WTC11 (cell line): ENCODE data around the gene MPP7. TPM values are rescaled to one million over a fixed set of nuclear protein-coding genes. Genes with fewer than 3 reads are reported as not detected.

Experiments used
- ATAC-seq: fragments of 200-7000 bp; cut with Tn5 transposase; 2 replicates; pipeline ENCODE4 v1.10.0; 2021; ENCODE audit warnings: mild to moderate bottlenecking, moderate library complexity
- CTCF ChIA-PET: fragments of 300-600 bp; sonication (Branson Sonifier 250); formaldehyde crosslinking; loops from one replicate; lab custom pipeline; 2021; ENCODE audit warnings: antibody characterized with exemption; lab: Charles Lee
- POLR2A ChIA-PET: fragments of 350-600 bp; sonication (Branson Sonifier 250); formaldehyde crosslinking; loops from one replicate; lab custom pipeline; 2021; ENCODE audit warnings: antibody characterized with exemption; lab: Charles Lee
- DNase-seq: peaks from one replicate; pipeline ENCODE4 v3.0.0; 2021; ENCODE audit warnings: low spot score
- H3K27ac Mint-ChIP-seq: 2 replicates; pipeline ENCODE4 v1.8.0; 2021; ENCODE audit warnings: mixed read lengths
- H3K27me3 Mint-ChIP-seq: 2 replicates; pipeline ENCODE4 v1.8.0; 2021; ENCODE audit warnings: low read depth, mild to moderate bottlenecking, moderate library complexity, mixed read lengths
- H3K36me3 Mint-ChIP-seq: 2 replicates; pipeline ENCODE4 v1.8.0; 2021; ENCODE audit warnings: mixed read lengths
- H3K4me1 Mint-ChIP-seq: 2 replicates; pipeline ENCODE4 v1.8.0; 2022; ENCODE audit warnings: mixed read lengths
- H3K4me3 Mint-ChIP-seq: 2 replicates; pipeline ENCODE4 v1.8.0; 2021; ENCODE audit warnings: mild to moderate bottlenecking, moderate library complexity, mixed read lengths
- H3K9me3 Mint-ChIP-seq: 2 replicates; pipeline ENCODE4 v1.8.0; 2021; ENCODE audit warnings: mixed read lengths
- ATF1 ChIP-seq: sonication (generic); formaldehyde crosslinking; IDR thresholded peaks from 2 replicates; pipeline ENCODE4 v1.8.1; 2023; ENCODE audit warnings: mild to moderate bottlenecking, moderate library complexity, missing genetic modification reagents
- ATF2 ChIP-seq: sonication (generic); formaldehyde crosslinking; IDR thresholded peaks from 2 replicates; pipeline ENCODE4 v1.8.1; 2022; ENCODE audit warnings: low read depth, missing genetic modification reagents, borderline replicate concordance
- ATF3 ChIP-seq: sonication (generic); formaldehyde crosslinking; conservative IDR thresholded peaks from 2 replicates; pipeline ENCODE4 v1.8.1; 2022; ENCODE audit warnings: mild to moderate bottlenecking, missing genetic modification reagents
- E2F1 ChIP-seq: sonication (generic); formaldehyde crosslinking; IDR thresholded peaks from 2 replicates; pipeline ENCODE4 v1.8.0; 2022; ENCODE audit warnings: mild to moderate bottlenecking, missing genetic modification reagents
- E2F4 ChIP-seq: sonication (generic); formaldehyde crosslinking; IDR thresholded peaks from 2 replicates; pipeline ENCODE4 v1.8.1; 2022; ENCODE audit warnings: low read depth, mild to moderate bottlenecking, moderate library complexity, missing genetic modification reagents, borderline replicate concordance
- ESRRA ChIP-seq: sonication (generic); formaldehyde crosslinking; IDR thresholded peaks from 2 replicates; pipeline ENCODE4 v1.8.1; 2022; ENCODE audit warnings: mild to moderate bottlenecking, missing genetic modification reagents, borderline replicate concordance
- FOXK1 ChIP-seq: sonication (generic); formaldehyde crosslinking; IDR thresholded peaks from 2 replicates; pipeline ENCODE4 v1.8.0; 2022; ENCODE audit warnings: mild to moderate bottlenecking, moderate library complexity, missing genetic modification reagents
- GABPB1 ChIP-seq: sonication (generic); formaldehyde crosslinking; IDR thresholded peaks from 2 replicates; pipeline ENCODE4 v1.8.1; 2023; ENCODE audit warnings: mild to moderate bottlenecking, missing genetic modification reagents
- GRHL2 ChIP-seq: fragments of 250-450 bp; sonication (Bioruptor Pico); IDR thresholded peaks from 2 replicates; pipeline ENCODE4 v1.8.0; 2022; ENCODE audit warnings: mild to moderate bottlenecking, moderate library complexity; ENCODE audit not compliant: insufficient replicate concordance, severe bottlenecking
- GTF2I ChIP-seq: fragments of 250-450 bp; sonication (Bioruptor Pico); conservative IDR thresholded peaks from 2 replicates; pipeline ENCODE4 v1.4.0; 2021; ENCODE audit warnings: mild to moderate bottlenecking
- HMGXB4 ChIP-seq: sonication (generic); formaldehyde crosslinking; IDR thresholded peaks from 2 replicates; pipeline ENCODE4 v1.8.1; 2023; ENCODE audit warnings: mild to moderate bottlenecking, moderate library complexity, missing genetic modification reagents
- JUN ChIP-seq: sonication (generic); formaldehyde crosslinking; IDR thresholded peaks from 2 replicates; pipeline ENCODE4 v1.8.0; 2023; ENCODE audit warnings: mild to moderate bottlenecking, missing genetic modification reagents
- MXD4 ChIP-seq: fragments of 250-450 bp; sonication (Bioruptor Pico); IDR thresholded peaks from 2 replicates; pipeline ENCODE4 v1.8.0; 2021; ENCODE audit warnings: mild to moderate bottlenecking, moderate library complexity, borderline replicate concordance
- MYBL2 ChIP-seq: sonication (generic); formaldehyde crosslinking; IDR thresholded peaks from 2 replicates; pipeline ENCODE4 v1.8.1; 2023; ENCODE audit warnings: mild to moderate bottlenecking, moderate library complexity, missing genetic modification reagents
- PRRX2 ChIP-seq: fragments of 250-450 bp; sonication (Bioruptor Pico); IDR thresholded peaks from 2 replicates; pipeline ENCODE4 v1.8.0; 2021; ENCODE audit warnings: mild to moderate bottlenecking
- RELA ChIP-seq: sonication (generic); formaldehyde crosslinking; IDR thresholded peaks from 2 replicates; pipeline ENCODE4 v1.8.1; 2022; ENCODE audit warnings: missing genetic modification reagents, mild to moderate bottlenecking, borderline replicate concordance
- RORB ChIP-seq: fragments of 250-450 bp; sonication (Bioruptor Pico); IDR thresholded peaks from 2 replicates; pipeline ENCODE4 v1.9.0; 2021; ENCODE audit warnings: mild to moderate bottlenecking
- SMAD4 ChIP-seq: sonication (generic); formaldehyde crosslinking; IDR thresholded peaks from 2 replicates; pipeline ENCODE4 v1.8.0; 2022; ENCODE audit warnings: mild to moderate bottlenecking, missing genetic modification reagents
- ZBTB21 ChIP-seq: sonication (generic); formaldehyde crosslinking; IDR thresholded peaks from 2 replicates; pipeline ENCODE4 v1.8.1; 2023; ENCODE audit warnings: mild to moderate bottlenecking, missing genetic modification reagents, borderline replicate concordance
- ZNF232 ChIP-seq: sonication (generic); formaldehyde crosslinking; IDR thresholded peaks from 2 replicates; pipeline ENCODE4 v1.8.0; 2022; ENCODE audit warnings: mild to moderate bottlenecking, missing genetic modification reagents
- ZNF263 ChIP-seq: sonication (generic); formaldehyde crosslinking; IDR thresholded peaks from 2 replicates; pipeline ENCODE4 v1.8.1; 2022; ENCODE audit warnings: low read depth, mild to moderate bottlenecking, moderate library complexity, missing genetic modification reagents
- ZNF416 ChIP-seq: fragments of 250-450 bp; sonication (Bioruptor Pico); IDR thresholded peaks from 2 replicates; pipeline ENCODE4 v1.9.0; 2021; ENCODE audit warnings: mild to moderate bottlenecking, inconsistent platforms
- ZNF425 ChIP-seq: fragments of 250-450 bp; sonication (Bioruptor Pico); conservative IDR thresholded peaks from 2 replicates; pipeline ENCODE4 v1.9.0; 2021; ENCODE audit warnings: mild to moderate bottlenecking
- ZNF532 ChIP-seq: fragments of 250-450 bp; sonication (Bioruptor Pico); IDR thresholded peaks from 2 replicates; pipeline ENCODE4 v1.9.0; 2021; ENCODE audit warnings: mild to moderate bottlenecking, borderline replicate concordance
- total RNA-seq: library from RNA; stranded (reverse); gene quantifications from 3 replicates; pipeline ENCODE4 v1.2.3, GENCODE V29; 2021

MPP7 gene
- total RNA-seq, 1 experiment from 2014 or later, result 9.1 TPM

GRCh38 chr10:28304032-28304571, 1.2 kb upstream of the MPP7 start (continued):
- TF ChIP-seq ATF2, result no peak
- TF ChIP-seq MYBL2 (CRISPR knock-in tag), result no peak
- TF ChIP-seq SMAD4 (CRISPR knock-in tag), result no peak
- TF ChIP-seq E2F1 (CRISPR knock-in tag), result no peak
- no peak for TF ChIP-seq ZBTB21 (CRISPR knock-in tag)
- TF ChIP-seq PRRX2, result no peak
- TF ChIP-seq ZNF263 (CRISPR knock-in tag), result no peak
- TF ChIP-seq ATF3 (CRISPR knock-in tag), result no peak
- no peak for TF ChIP-seq JUN (CRISPR knock-in tag)
- no peak for TF ChIP-seq ZNF232 (CRISPR knock-in tag)
- no peak for TF ChIP-seq ZNF532 (CRISPR knock-in tag)

GRCh38 chr10:28302012-28302637, 739 bp downstream of the MPP7 start:
- H3K36me3 Mint-ChIP-seq, result no peaks in the 10 kb centered on the region
- H3K27ac Mint-ChIP-seq, result 0 out of 2 replicates have a peak overlapping the region, but pooled peaks have one; percentile 37
- H3K4me3 Mint-ChIP-seq, result peak overlapping the region; percentile 81
- peaks cover 30% of the 10 kb centered on the region for H3K27me3 Mint-ChIP-seq
- ATAC-seq (no peak), DNase-seq (peak; percentile 15)
- H3K9me3 Mint-ChIP-seq, result no peaks in the 10 kb centered on the region
- ChIA-PET CTCF (interaction anchor here (0.6 to 3.0 kb wide), 16 partner anchors 9 to 559 kb away, joined by 3 to 22 read pairs (median 7); no protein-coding TSS in a partner anchor), POLR2A (interaction anchor here (0.6 to 1.5 kb wide), 3 partner anchors 57 to 77 kb away, joined by 3 to 4 read pairs (median 3); no protein-coding TSS in a partner anchor)
- H3K4me1 Mint-ChIP-seq, result peaks cover 27% of the 10 kb centered on the region
- no peak for TF ChIP-seq ESRRA (CRISPR knock-in tag)
- no peak for TF ChIP-seq ZNF416
- no peak for TF ChIP-seq GRHL2
- no peak for TF ChIP-seq ZNF425 (CRISPR knock-in tag)
- no peak for TF ChIP-seq RORB
- TF ChIP-seq E2F4 (CRISPR knock-in tag), result no peak
- no peak for TF ChIP-seq MXD4 (CRISPR knock-in tag)
- no peak for TF ChIP-seq ATF1
- TF ChIP-seq GABPB1 (CRISPR knock-in tag), result no peak
- no peak for TF ChIP-seq GTF2I (CRISPR knock-in tag)
- no peak for TF ChIP-seq HMGXB4 (CRISPR knock-in tag)
- no peak for TF ChIP-seq FOXK1 (CRISPR knock-in tag)
- TF ChIP-seq ZNF263 (CRISPR knock-in tag), result no peak
- TF ChIP-seq RELA (CRISPR knock-in tag), result no peak
